ENCODE data around the gene TMEM123. TPM values are rescaled to one million over a fixed set of nuclear protein-coding genes. Genes with fewer than 3 reads are reported as not detected.
A peak's percentile ranks its signal among the peaks of the same experiment; 100 is the strongest.

TMEM123 gene
- total and polyA plus RNA-seq, 2 of the 13 experiments (the other 11 are each of a cell fraction or from before 2014, with no cell fraction given), result 365 to 2,761 TPM

GRCh38 chr11:102453302-102453695 lies 734 bp upstream of the TMEM123 start:
- no TSS peak for BruUV-seq (replicated peaks)
- Histone ChIP-seq H3K4me3 (replicated peaks in 1 of 3; ENCODE audit: insufficient read depth in 1 of 3, low read depth in 2 of 3, low read length in 3 of 3) (peak overlapping the region; percentile 87 to 95 (median 91)), H3K27ac (ENCODE audit: extremely low read length, insufficient read depth, low read length) (peak overlapping the region; percentile 96), H3K27me3 (ENCODE audit: control insufficient read depth in 1 of 2, insufficient read depth in 2 of 2, low read length in 2 of 2) (no peaks in the 10 kb centered on the region; a peak in 1 of 5 replicates), H3K36me3 (replicated peaks in 1 of 2; ENCODE audit: control insufficient read depth in 1 of 2, insufficient read depth in 2 of 2, low read length in 2 of 2) (peaks cover 2 to 5% of the 10 kb centered on the region in 2 experiments), H3K9ac (ENCODE audit: insufficient read depth, low read depth, low read length) (peak overlapping the region; percentile 99), H3K9me3 (ENCODE audit: low read length) (no peaks in the 10 kb centered on the region), H3K79me2 (ENCODE audit: insufficient read depth, low read length) (peaks cover 58% of the 10 kb centered on the region), H4K20me1 (ENCODE audit: insufficient read depth, low read length) (peaks cover 33% of the 10 kb centered on the region), H3K4me2 (ENCODE audit: low read depth, low read length) (peak overlapping the region; percentile 92), H2AFZ (ENCODE audit: low read length) (no peak overlapping the region), H3K4me1 (ENCODE audit: insufficient read depth, low read length) (peaks cover 71% of the 10 kb centered on the region)
- POLR2A ChIA-PET, result interaction anchor here (1.6 kb wide), 1 partner anchor 9 kb away, joined by 5 read pairs; no protein-coding TSS in a partner anchor
- intact Hi-C loops (cut with micrococcal nuclease; ENCODE audit: unreplicated experiment) (loop anchor here (5.0 kb wide), 1 partner anchor 61 kb away; no protein-coding TSS in a partner anchor), in situ Hi-C loops (cut with HindIII; ENCODE audit: extremely low pct_ligation_motif_present, low pct_unique_long_range_greater_than_20kb) (no loop called here)
- WGBS (ENCODE audit: low lambda C conversion rate), result 3% methylated on average over 8 of the region's 8 CpGs
- no peak for FAIRE-seq
- no peak for ATAC-seq
- CTCF ChIA-PET (ENCODE audit: low intra/inter-chr PET ratio, low total read pairs), result no interaction called here
- DNase-seq (ENCODE audit: low spot score), result no peak
- TF ChIP-seq NKX3-1 (CRISPR knock-in tag; IDR thresholded peaks at IDR 0.05) (no peak), ARNTL (CRISPR knock-in tag; IDR thresholded peaks at IDR 0.05) (no peak), ZNF720 (CRISPR knock-in tag; IDR thresholded peaks at IDR 0.05) (no peak), ZNF124 (CRISPR knock-in tag; IDR thresholded peaks at IDR 0.05) (0 out of 2 replicates have a peak, but pooled peaks have one; percentile 3), ZMYM3 (CRISPR knock-in tag; IDR thresholded peaks at IDR 0.05) (no peak), NONO (IDR thresholded peaks at IDR 0.05) (no peak), NONO (CRISPR knock-in tag; conservative IDR thresholded peaks at IDR 0.05) (0 out of 2 replicates have a peak, but pooled peaks have one; percentile 12), KLF11 (CRISPR knock-in tag; IDR thresholded peaks at IDR 0.05) (no peak), GATA4 (IDR thresholded peaks at IDR 0.05; ENCODE audit: borderline replicate concordance, low read depth) (peak; percentile 23; the same call in 1 of the 2 replicates), DDIT3 (CRISPR knock-in tag; IDR thresholded peaks at IDR 0.05) (no peak), ZNF326 (CRISPR knock-in tag; IDR thresholded peaks at IDR 0.05; ENCODE audit: borderline replicate concordance) (no peak), HNF4G (IDR thresholded peaks at IDR 0.05; ENCODE audit: borderline replicate concordance, low read depth, low read length) (no peak), HNF4G (CRISPR knock-in tag; IDR thresholded peaks at IDR 0.05; ENCODE audit: borderline replicate concordance, low read depth) (no peak), ZNF7 (CRISPR knock-in tag; IDR thresholded peaks at IDR 0.05) (no peak), LCORL (IDR thresholded peaks at IDR 0.05) (no peak), LCORL (CRISPR knock-in tag; IDR thresholded peaks at IDR 0.05) (no peak), ZBTB20 (CRISPR knock-in tag; IDR thresholded peaks at IDR 0.05; ENCODE audit: borderline replicate concordance, low read depth) (no peak), GMEB1 (CRISPR knock-in tag; IDR thresholded peaks at IDR 0.05; ENCODE audit: borderline replicate concordance) (no peak), ZNF615 (CRISPR knock-in tag; IDR thresholded peaks at IDR 0.05; ENCODE audit: borderline replicate concordance) (no peak), REL (CRISPR knock-in tag; conservative IDR thresholded peaks at IDR 0.05) (no peak), ZNF274 (CRISPR knock-in tag; IDR thresholded peaks at IDR 0.05) (no peak), TRAFD1 (CRISPR knock-in tag; IDR thresholded peaks at IDR 0.05; ENCODE audit: borderline replicate concordance) (0 out of 2 replicates have a peak, but pooled peaks have one; percentile 10), PLRG1 (conservative IDR thresholded peaks at IDR 0.05) (no peak)

All from HepG2 (cell line).